HFFc6 (cell line): ENCODE measurements around the gene NCOA6. TPM values are rescaled to one million over a fixed set of nuclear protein-coding genes. Genes with fewer than 3 reads are reported as not detected.

Experiments
- DNase-seq: peaks from one replicate; pipeline ENCODE4 v3.0.0-alpha.2; 2018
- H3K27ac Mint-ChIP-seq: 2 replicates; pipeline ENCODE4 v1.8.0; 2020; ENCODE audit warnings: mild to moderate bottlenecking, mixed read lengths
- H3K27me3 Mint-ChIP-seq: 2 replicates; pipeline ENCODE4 v1.8.0; 2021; ENCODE audit warnings: mild to moderate bottlenecking, moderate library complexity, mixed read lengths; ENCODE audit not compliant: insufficient read depth
- H3K36me3 Mint-ChIP-seq: 2 replicates; pipeline ENCODE4 v1.8.0; 2021; ENCODE audit warnings: low read depth, mixed read lengths
- H3K4me1 Mint-ChIP-seq: 2 replicates; pipeline ENCODE4 v1.8.0; 2020; ENCODE audit warnings: low read depth, mixed read lengths
- H3K4me3 Mint-ChIP-seq: 2 replicates; pipeline ENCODE4 v1.8.0; 2020; ENCODE audit warnings: mild to moderate bottlenecking, moderate library complexity, mixed read lengths
- H3K9me3 Mint-ChIP-seq: 2 replicates; pipeline ENCODE4 v1.8.0; 2020; ENCODE audit warnings: mild to moderate bottlenecking, mixed read lengths
- total RNA-seq, 6 experiments: library from RNA; stranded (reverse); fragmentation: NEBNext Ultra II Directional; extraction: Animal tissue kit (Norgen Biotek cat#: 25700); gene quantifications; 2 replicates in 1 of 6; 3 replicates in 5 of 6; pipeline ENCODE4 v1.2.3, GENCODE V29; 2021
- TF ChIP-seq, protein P1 (sequence below): fragments of 200-600 bp; sonication (generic); IDR thresholded peaks from 2 replicates; pipeline ENCODE4 v1.5.0; 2021; ENCODE audit warnings: antibody characterized with exemption, mild to moderate bottlenecking

Gene NCOA6
- total RNA-seq, 6 experiments from 2014 or later = 17.6 to 21.0 (median 18.4) TPM

DNA sequence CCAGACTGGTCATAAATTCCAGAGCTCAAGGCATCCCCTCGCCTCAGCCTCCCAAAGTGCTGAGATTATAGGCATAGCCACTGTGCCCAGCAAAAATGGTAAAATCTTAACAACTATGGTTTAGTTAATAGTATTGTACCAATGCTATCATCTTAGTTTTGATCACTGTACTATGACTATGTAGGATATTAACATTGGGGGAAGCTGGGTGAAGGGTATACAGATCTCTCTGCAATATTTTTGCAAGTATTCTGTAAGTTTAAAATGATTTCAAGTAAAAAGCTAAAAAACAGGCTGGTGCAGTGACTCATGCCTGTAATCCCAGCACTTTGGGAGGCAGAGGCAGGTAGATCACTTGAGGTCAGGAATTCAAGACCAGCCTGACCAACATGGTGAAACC lies 156.4 kb downstream of the NCOA6 start:
- peaks cover 4% of the 10 kb centered on the region; the same call in 1 of the 2 replicates for H3K36me3 Mint-ChIP-seq
- no peak for DNase-seq
- no peaks in the 10 kb centered on the region for H3K27me3 Mint-ChIP-seq
- no peak overlapping the region for H3K4me3 Mint-ChIP-seq
- H3K27ac Mint-ChIP-seq = no peak overlapping the region
- TF ChIP-seq, protein P1, sequence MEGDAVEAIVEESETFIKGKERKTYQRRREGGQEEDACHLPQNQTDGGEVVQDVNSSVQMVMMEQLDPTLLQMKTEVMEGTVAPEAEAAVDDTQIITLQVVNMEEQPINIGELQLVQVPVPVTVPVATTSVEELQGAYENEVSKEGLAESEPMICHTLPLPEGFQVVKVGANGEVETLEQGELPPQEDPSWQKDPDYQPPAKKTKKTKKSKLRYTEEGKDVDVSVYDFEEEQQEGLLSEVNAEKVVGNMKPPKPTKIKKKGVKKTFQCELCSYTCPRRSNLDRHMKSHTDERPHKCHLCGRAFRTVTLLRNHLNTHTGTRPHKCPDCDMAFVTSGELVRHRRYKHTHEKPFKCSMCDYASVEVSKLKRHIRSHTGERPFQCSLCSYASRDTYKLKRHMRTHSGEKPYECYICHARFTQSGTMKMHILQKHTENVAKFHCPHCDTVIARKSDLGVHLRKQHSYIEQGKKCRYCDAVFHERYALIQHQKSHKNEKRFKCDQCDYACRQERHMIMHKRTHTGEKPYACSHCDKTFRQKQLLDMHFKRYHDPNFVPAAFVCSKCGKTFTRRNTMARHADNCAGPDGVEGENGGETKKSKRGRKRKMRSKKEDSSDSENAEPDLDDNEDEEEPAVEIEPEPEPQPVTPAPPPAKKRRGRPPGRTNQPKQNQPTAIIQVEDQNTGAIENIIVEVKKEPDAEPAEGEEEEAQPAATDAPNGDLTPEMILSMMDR = no peak
- H3K9me3 Mint-ChIP-seq = no peaks in the 10 kb centered on the region
- H3K4me1 Mint-ChIP-seq = no peaks in the 10 kb centered on the region

Other genes starting within 250 kb of the NCOA6 start
- gene PIGU, start 148.6 kb downstream of the NCOA6 start, total RNA-seq = 10 to 100 TPM; 22.5 to 28.9 (median 24.9) TPM
- gene TP53INP2, start 121.3 kb downstream of the NCOA6 start, total RNA-seq = 10 to 100 TPM; 14.2 to 23.8 (median 21.3) TPM
- 10 to 100 TPM; 13.3 to 17.3 (median 16.1) TPM for gene GGT7, start 47.2 kb upstream of the NCOA6 start, total RNA-seq
- gene ACSS2, start 51.0 kb upstream of the NCOA6 start, total RNA-seq = 10 to 100 TPM; 13.2 to 18.0 (median 15.5) TPM
- 10 to 100 TPM; 72.1 to 86.8 (median 76.6) TPM for gene GSS, start 130.2 kb upstream of the NCOA6 start, total RNA-seq
- gene MYH7B, start 130.2 kb upstream of the NCOA6 start, total RNA-seq = under 1 TPM in 2 of 6 experiments, not detected in 4; 0.07 to 0.19 TPM